AG09309 (cell line): ENCODE results near the gene GLIS1.

Source experiments
- DNase-seq: peaks from one replicate; pipeline ENCODE4 v3.0.0-alpha.2; 2010; ENCODE audit warnings: low read depth
- H3K4me3 ChIP-seq: 2 replicates; pipeline ENCODE4 v1.5.1; 2011; ENCODE audit warnings: mild to moderate bottlenecking, low read depth, low read length, moderate library complexity; ENCODE audit not compliant: control insufficient read depth
- CTCF ChIP-seq: IDR thresholded peaks from 2 replicates; pipeline ENCODE4 v1.5.1; 2011; ENCODE audit warnings: mild to moderate bottlenecking, low read depth, low read length, inconsistent platforms; ENCODE audit not compliant: insufficient read depth, control insufficient read depth; ENCODE audit errors: missing control alignments

Gene GLIS1

DNA sequence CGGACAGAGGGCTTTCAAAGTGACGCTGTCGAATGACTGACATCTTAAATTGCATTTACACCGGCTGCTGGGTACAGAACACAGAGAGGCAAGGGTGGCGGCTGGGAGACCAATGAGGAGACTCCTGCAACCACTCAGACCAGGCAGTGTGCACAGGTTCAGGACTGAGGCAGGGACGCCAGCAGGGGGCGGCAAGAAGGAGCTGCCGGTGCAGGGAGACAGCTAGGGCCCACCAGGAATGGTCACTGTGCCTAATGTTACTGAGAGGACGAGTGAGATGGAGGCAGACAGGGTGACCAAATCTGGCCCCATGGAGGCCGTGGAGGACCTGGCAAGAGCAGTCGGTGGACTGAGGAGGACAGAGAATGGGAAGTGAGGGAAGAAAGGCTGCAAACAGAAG, 23.5 kb downstream of the GLIS1 start:
- no peak overlapping the region for H3K4me3 ChIP-seq
- DNase-seq: no peak
- TF ChIP-seq CTCF: peak; percentile 47

GRCh38 chr1:53712276-53712675, 26.7 kb downstream of the GLIS1 start:
- no peak for DNase-seq
- TF ChIP-seq CTCF: no peak
- H3K4me3 ChIP-seq: no peak overlapping the region

DNA sequence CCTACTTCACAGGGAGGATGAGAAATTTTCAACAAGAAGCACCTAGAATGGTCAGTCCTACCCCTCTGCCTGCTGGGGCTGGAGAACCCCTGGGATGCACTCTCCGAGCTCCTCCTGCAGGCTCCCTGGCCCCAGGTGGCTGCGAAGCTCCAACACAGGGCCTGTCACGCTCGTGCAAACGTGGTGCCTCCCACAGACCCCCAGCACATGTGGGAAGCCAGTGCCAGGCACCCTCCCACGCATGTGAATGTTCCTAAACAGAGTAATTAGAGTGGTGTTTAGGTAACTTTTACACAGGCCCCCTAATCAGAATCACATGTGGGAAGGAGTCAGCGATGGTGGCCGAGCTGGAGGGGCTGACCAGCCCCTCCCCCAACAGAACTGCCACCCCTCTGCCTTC, 28.4 kb downstream of the GLIS1 start:
- H3K4me3 ChIP-seq: no peak overlapping the region
- DNase-seq: no peak
- TF ChIP-seq CTCF: no peak

DNA sequence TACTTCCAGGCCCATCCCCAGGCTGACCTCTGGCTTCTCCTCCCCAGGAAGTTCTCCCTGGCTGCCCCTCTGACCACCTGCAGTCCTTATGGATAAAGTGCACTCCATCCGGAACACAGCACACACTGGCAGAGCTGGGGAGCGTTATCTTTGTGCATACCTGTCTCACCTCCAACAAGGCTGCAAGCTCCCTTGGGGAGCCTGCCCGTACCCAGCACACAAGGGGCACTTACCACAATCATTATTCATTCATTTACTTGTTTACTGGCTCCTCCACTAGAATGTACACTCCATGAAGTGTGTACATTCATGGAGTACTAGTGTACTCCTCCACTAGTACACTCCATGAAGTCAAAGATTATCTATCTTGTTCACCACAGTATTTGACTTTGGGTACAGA, 30.3 kb downstream of the GLIS1 start:
- TF ChIP-seq CTCF: no peak
- H3K4me3 ChIP-seq: no peak overlapping the region
- DNase-seq: no peak

DNA sequence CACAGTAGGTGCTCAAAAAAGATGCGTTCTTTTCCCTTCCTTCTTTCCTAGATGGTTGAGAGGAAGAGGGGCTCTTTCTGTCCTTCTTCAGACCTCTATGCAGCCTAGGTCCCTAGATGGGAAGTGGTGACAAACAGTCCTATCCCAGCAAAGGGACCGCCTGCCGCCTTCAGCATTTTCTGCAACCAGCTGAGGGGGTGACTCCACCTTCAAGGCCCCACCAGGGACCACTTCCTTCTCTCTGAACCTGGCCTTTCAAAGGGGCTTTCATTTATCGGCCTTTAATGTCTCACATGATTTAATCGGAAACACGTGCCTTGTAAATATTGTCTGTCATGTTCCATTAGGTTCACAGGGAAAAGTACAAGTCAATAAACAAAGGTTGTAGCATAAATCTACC, 32.6 kb downstream of the GLIS1 start:
- DNase-seq: no peak
- no peak overlapping the region for H3K4me3 ChIP-seq
- no peak for TF ChIP-seq CTCF

- no peak for TF ChIP-seq CTCF
- H3K4me3 ChIP-seq: no peak overlapping the region
- DNase-seq: no peak
Observed at GRCh38 chr1:53705446-53706096, 33.4 kb downstream of the GLIS1 start.
